ENCODE data around the gene NDP. TPM values are rescaled to one million over a fixed set of nuclear protein-coding genes. Genes with fewer than 3 reads are reported as not detected.

NDP gene
- total RNA-seq, 6 donors from 2014 or later = not detected

DNA sequence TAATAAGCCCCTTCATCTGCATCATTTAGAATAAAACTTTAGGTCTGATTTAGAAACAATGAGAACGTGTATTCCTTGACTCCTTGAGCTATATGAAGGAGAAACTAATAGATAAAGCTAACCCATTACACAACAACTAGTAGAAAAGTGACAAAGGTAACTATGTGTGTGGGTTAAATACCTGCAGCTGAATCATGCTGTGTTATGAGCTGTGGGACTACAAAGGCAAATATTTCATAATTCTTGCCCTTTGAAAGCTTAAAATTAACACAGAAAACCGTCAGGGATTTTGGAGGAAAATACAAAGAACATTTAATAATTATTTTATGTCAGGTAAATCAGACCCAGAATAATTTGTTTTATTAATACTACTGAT lies 898 bp upstream of the NDP start:
- TF ChIP-seq POLR2AphosphoS5 (IDR thresholded peaks at IDR 0.05) (no peak), POLR2A (IDR thresholded peaks at IDR 0.05) (no peak), EP300 (IDR thresholded peaks at IDR 0.05) (no peak)
- TF ChIP-seq, protein P1, sequence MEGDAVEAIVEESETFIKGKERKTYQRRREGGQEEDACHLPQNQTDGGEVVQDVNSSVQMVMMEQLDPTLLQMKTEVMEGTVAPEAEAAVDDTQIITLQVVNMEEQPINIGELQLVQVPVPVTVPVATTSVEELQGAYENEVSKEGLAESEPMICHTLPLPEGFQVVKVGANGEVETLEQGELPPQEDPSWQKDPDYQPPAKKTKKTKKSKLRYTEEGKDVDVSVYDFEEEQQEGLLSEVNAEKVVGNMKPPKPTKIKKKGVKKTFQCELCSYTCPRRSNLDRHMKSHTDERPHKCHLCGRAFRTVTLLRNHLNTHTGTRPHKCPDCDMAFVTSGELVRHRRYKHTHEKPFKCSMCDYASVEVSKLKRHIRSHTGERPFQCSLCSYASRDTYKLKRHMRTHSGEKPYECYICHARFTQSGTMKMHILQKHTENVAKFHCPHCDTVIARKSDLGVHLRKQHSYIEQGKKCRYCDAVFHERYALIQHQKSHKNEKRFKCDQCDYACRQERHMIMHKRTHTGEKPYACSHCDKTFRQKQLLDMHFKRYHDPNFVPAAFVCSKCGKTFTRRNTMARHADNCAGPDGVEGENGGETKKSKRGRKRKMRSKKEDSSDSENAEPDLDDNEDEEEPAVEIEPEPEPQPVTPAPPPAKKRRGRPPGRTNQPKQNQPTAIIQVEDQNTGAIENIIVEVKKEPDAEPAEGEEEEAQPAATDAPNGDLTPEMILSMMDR (IDR thresholded peaks at IDR 0.05) = no peak
- Histone ChIP-seq H3K4me3 (no peak overlapping the region), H3K27ac (no peak overlapping the region), H3K9me3 (no peaks in the 10 kb centered on the region), H3K36me3 (no peaks in the 10 kb centered on the region), H3K27me3 (peaks cover 0 to 6% (median 0%) of the 10 kb centered on the region in 4 donors), H3K4me1 (peaks cover 0 to 6% (median 2%) of the 10 kb centered on the region in 4 donors)
- no peak for ATAC-seq (ENCODE audit: low FRiP score in 2 of 2)
- 55 to 76% methylated on average over 2 of the region's 2 CpGs for WGBS, 2 donors
- DNase-seq = no peak

DNA sequence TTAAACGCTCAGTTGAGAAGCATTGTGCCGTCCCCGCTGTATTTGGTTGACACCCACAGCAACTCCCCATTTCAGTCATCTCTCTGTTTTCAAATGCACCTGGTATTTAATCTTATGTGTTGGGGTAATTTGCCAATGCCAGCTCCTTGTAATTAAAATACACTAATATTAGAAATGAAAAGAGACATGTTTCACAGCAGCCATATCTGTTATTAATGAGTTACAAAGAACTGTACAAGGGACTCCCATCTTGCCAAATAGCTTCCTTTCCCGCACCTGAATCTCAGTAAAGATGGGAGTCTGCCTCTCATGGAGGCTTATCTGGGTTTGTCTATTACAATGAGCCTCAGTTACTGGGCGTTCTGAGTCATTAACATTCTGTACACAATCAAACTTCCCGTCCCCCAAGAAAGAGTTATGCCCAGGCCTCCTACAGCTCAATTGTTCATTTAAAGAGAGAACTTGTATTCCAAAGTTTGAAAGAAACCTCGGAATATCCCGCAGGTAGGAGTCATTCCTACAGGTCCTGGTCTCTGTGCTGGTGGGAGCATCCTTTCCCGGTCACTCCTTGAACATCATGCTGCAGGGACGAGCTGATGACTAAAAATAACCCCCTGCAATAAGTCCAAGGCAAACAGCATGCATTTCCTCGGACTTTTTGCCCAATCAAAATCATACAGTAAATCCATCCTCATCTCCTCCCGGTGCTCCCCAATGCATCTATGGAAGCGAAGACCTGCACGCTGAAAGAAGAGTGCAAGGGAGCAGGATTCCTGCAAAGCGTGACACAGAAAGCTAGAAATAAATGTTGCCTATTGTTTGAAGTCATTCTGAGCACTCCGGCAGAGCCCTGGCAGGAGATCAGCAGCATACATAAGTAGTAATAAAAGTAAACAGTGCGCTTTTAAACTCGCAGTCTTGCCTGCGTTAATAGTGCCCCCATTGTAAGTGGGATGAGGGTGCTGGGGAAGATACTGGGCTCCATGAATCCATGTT lies 926 bp downstream of the NDP start:
- Histone ChIP-seq H3K27ac (no peak overlapping the region), H3K4me3 (peak overlapping the region in 2 of 4 donors; percentile 18 to 23), H3K9me3 (no peaks in the 10 kb centered on the region), H3K27me3 (peaks cover 0 to 6% (median 0%) of the 10 kb centered on the region in 4 donors), H3K36me3 (no peaks in the 10 kb centered on the region), H3K4me1 (peaks cover 0 to 6% (median 2%) of the 10 kb centered on the region in 4 donors)
- WGBS, 2 donors = 48 to 50% methylated on average over 11 to 19 of the region's 19 CpGs
- DNase-seq (no peak), ATAC-seq (ENCODE audit: low FRiP score in 2 of 2) (no peak)
- TF ChIP-seq EP300 (IDR thresholded peaks at IDR 0.05) (no peak), POLR2AphosphoS5 (IDR thresholded peaks at IDR 0.05) (no peak), POLR2A (IDR thresholded peaks at IDR 0.05) (no peak)
- TF ChIP-seq, protein P1 (IDR thresholded peaks at IDR 0.05) = no peak

DNA sequence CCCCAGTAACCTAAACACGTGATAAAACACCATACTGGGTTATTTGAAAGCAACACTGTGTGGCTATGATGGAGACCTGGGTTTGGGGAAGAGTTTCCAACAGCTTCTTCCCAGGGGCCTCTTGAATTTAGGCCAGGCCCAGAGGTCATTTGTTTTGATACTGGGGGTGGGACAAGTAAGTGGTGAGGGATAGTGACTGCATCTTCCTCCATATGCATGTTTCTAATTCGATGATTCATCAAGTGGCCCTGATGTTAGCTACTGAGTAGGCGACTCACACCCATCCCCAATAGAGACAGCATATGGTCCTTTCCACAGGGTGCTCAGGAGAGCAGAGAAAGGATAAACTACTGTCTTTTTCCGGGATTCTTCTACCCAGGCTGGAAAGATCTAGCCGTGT lies 2.7 kb downstream of the NDP start:
- Histone ChIP-seq H3K27me3 (peaks cover 0 to 6% (median 0%) of the 10 kb centered on the region in 4 donors), H3K36me3 (no peaks in the 10 kb centered on the region), H3K4me3 (no peak overlapping the region), H3K4me1 (peaks cover 0 to 6% (median 2%) of the 10 kb centered on the region in 4 donors), H3K27ac (no peak overlapping the region), H3K9me3 (no peaks in the 10 kb centered on the region)
- no peak for TF ChIP-seq POLR2AphosphoS5 (IDR thresholded peaks at IDR 0.05)
- TF ChIP-seq, protein P1 (IDR thresholded peaks at IDR 0.05) = no peak
- no peak for TF ChIP-seq EP300 (IDR thresholded peaks at IDR 0.05)
- TF ChIP-seq POLR2A (IDR thresholded peaks at IDR 0.05) = no peak
- no peak for DNase-seq
- no peak for ATAC-seq (ENCODE audit: low FRiP score in 2 of 2)
- WGBS, 2 donors = 80 to 90% methylated on average over 3 to 5 of the region's 5 CpGs

DNA sequence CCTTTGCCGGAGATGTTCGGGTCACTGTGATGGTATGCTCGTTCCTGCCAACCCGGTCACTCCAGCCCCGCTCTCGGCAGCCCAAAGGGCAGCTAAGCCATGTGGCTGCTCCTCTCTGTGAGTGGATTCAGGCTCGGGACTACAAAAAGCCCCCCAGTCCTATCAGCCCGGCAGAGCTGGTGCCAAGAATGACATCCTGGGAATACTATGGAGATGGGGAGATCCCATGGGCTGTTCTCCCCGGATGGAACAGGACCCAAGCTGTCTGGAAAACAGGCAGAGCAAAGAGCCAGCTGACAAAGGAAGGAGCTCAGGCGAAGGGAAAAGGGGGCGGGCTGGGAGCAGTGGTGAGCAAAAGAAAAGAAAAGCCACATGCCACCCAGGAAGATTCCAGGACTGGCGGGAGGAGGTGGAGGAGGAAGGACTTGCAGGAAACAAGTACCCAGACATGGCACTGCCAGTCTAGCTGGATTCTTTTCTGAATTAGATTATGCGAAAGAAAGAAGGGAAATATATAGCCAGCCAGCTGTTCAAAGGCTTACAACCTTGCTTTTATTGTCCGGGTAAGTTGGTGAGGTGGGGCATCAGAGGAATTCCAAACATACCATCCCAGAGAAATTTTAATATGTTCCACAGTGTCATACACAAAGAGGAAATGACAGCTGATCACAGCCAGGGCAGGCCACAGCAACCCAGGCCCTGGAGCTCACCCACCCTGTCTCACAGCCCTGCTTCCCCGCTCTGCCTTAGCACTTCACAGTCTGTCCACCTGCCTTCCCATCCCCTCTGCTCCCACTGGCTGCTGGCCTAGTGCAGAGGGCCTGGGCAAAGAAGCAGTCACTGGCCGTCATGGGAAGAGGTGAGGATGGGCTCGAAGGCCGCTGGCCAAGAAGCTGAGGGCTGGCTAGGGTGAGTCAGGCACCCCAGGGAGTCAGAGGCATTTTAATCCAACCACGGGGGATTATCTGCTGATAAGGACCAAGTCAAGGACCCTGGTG lies 3.4 kb downstream of the NDP start:
- no peak overlapping the region for H3K27ac ChIP-seq
- TF ChIP-seq, protein P1 (IDR thresholded peaks at IDR 0.05) = no peak
- no peak for TF ChIP-seq POLR2AphosphoS5 (IDR thresholded peaks at IDR 0.05)
- H3K4me1 ChIP-seq = peaks cover 0 to 6% (median 2%) of the 10 kb centered on the region in 4 donors
- no peaks in the 10 kb centered on the region for H3K36me3 ChIP-seq
- no peaks in the 10 kb centered on the region for H3K9me3 ChIP-seq
- 71 to 88% methylated on average over 7 to 18 of the region's 19 CpGs for WGBS, 2 donors
- peaks cover 0 to 6% (median 0%) of the 10 kb centered on the region in 4 donors for H3K27me3 ChIP-seq
- DNase-seq (no peak), ATAC-seq (ENCODE audit: low FRiP score in 2 of 2) (peak in 1 of 2 donors; percentile 34)
- H3K4me3 ChIP-seq = no peak overlapping the region
